ENCODE results near the gene RSRC1. TPM values are rescaled to one million over a fixed set of nuclear protein-coding genes. Genes with fewer than 3 reads are reported as not detected.
"Not testable (repeated sequence)": the region's sequence is repeated elsewhere in the genome, so short reads cannot be mapped to it uniquely, and the experiment has no call there.

The RSRC1 gene
- total RNA-seq, 3 donors from 2014 or later: 53.1 to 101 (median 59.3) TPM

DNA sequence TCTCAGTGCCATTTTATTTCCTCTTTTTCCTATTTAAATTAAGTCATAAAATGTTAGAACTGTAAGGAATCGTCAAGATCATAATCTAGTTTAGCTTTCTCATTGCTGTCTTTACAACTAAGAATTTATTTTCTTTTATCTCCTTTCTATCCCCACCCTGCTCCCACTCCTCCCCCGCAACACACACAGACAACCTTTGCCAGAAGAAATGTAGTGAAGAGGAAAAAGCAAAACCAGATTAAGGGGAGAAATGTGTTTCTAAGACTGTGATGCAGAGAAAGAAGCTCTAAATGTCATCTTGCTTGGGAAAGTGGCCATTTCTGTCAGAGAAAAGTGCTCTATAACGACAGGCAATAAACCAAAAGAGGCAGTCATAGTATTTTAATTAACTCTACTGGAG lies 382.8 kb downstream of the RSRC1 start:
- Histone ChIP-seq H3K4me3 (no peak overlapping the region), H3K36me3 (no peaks in the 10 kb centered on the region), H3K9me3 (no peaks in the 10 kb centered on the region), H3K27ac (no peak overlapping the region), H3K27me3 (no peaks in the 10 kb centered on the region), H3K4me1 (no peaks in the 10 kb centered on the region)
- intact Hi-C loops (cut with DNase I; ENCODE audit: low total_unique reads): no loop called here
- no peak for DNase-seq (ENCODE audit: low spot score in 2 of 2)
- TF ChIP-seq, protein P1, sequence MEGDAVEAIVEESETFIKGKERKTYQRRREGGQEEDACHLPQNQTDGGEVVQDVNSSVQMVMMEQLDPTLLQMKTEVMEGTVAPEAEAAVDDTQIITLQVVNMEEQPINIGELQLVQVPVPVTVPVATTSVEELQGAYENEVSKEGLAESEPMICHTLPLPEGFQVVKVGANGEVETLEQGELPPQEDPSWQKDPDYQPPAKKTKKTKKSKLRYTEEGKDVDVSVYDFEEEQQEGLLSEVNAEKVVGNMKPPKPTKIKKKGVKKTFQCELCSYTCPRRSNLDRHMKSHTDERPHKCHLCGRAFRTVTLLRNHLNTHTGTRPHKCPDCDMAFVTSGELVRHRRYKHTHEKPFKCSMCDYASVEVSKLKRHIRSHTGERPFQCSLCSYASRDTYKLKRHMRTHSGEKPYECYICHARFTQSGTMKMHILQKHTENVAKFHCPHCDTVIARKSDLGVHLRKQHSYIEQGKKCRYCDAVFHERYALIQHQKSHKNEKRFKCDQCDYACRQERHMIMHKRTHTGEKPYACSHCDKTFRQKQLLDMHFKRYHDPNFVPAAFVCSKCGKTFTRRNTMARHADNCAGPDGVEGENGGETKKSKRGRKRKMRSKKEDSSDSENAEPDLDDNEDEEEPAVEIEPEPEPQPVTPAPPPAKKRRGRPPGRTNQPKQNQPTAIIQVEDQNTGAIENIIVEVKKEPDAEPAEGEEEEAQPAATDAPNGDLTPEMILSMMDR (IDR thresholded peaks at IDR 0.05): no peak
- TF ChIP-seq POLR2A (IDR thresholded peaks at IDR 0.05): no peak
- TF ChIP-seq POLR2AphosphoS5 (IDR thresholded peaks at IDR 0.05): no peak

DNA sequence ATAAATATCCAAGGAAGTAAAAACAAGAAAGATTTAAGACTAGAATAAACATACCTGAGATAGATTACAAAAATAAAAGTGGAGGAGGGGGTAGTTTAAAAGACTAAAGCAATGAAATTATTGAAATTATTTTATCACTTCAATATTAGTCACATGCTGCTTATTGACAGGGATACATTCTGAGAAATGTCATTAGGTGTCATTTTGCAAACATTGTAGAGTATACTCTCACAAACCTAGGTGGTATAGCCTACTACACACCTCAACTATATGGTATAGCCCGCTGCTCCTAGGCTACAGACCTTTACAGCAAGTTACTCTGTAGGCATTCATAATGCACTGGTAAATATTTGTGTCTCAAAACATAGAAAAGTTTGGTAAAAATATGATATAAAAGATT lies 384.0 kb downstream of the RSRC1 start:
- no peaks in the 10 kb centered on the region for H3K4me1 ChIP-seq
- no peak for DNase-seq (ENCODE audit: low spot score in 2 of 2)
- H3K27me3 ChIP-seq: no peaks in the 10 kb centered on the region
- no peak overlapping the region for H3K27ac ChIP-seq
- peaks cover under 1 to 2% of the 10 kb centered on the region in 2 donors for H3K9me3 ChIP-seq
- no peak overlapping the region for H3K4me3 ChIP-seq
- intact Hi-C loops (cut with DNase I; ENCODE audit: low total_unique reads): no loop called here
- no peaks in the 10 kb centered on the region for H3K36me3 ChIP-seq
- TF ChIP-seq POLR2AphosphoS5 (IDR thresholded peaks at IDR 0.05): no peak
- TF ChIP-seq, protein P1 (IDR thresholded peaks at IDR 0.05): no peak
- no peak for TF ChIP-seq POLR2A (IDR thresholded peaks at IDR 0.05)

DNA sequence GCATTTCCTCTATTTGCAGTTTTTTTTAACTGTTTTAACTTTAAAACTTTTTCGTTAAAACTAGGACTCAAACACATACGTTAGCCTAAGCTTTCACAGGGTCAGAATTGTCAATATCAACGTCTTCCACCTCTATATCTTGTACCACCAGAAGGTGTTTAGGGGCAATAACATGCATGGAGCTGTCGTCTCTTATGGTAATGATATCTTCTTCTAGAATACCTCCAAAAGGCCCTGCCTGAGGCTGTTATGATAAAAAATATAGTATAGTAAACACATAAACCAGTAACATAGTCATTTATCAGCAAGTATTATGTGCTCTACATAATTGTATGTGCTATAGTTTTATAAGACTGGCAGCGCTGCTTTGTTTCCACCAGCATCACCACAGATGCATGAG lies 384.8 kb downstream of the RSRC1 start:
- Histone ChIP-seq H3K4me3 (no peak overlapping the region), H3K9me3 (peaks cover 8 to 10% of the 10 kb centered on the region in 2 donors), H3K27ac (no peak overlapping the region), H3K27me3 (no peaks in the 10 kb centered on the region), H3K36me3 (no peaks in the 10 kb centered on the region), H3K4me1 (no peaks in the 10 kb centered on the region)
- intact Hi-C loops (cut with DNase I; ENCODE audit: low total_unique reads): no loop called here
- TF ChIP-seq POLR2A (IDR thresholded peaks at IDR 0.05) (no peak), POLR2AphosphoS5 (IDR thresholded peaks at IDR 0.05) (no peak)
- TF ChIP-seq, protein P1 (IDR thresholded peaks at IDR 0.05): no peak
- DNase-seq (ENCODE audit: low spot score in 2 of 2): no peak

DNA sequence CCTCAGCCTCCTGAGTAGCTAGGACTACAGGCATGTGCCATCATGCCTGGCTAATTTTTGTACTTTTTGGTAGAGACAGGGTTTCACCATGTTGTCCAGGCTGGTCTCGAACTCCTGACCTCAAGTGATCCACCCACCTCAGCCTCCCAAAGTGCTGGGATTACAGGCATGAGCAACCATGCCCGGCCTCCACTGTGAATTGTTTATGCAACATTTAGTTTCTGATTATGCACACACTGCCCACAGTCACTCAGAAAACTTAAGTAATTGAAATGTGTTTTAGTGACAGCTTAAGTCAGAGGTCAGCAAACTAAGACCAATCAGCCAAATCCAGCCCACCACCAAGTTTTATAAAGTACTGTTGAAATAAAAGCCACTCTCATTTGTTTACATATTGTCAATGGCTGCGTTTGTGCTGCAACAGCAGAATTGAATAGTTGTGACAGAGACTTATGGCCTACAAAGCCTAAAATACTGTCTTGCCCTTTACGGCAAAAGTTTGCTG lies 385.6 kb downstream of the RSRC1 start:
- intact Hi-C loops (cut with DNase I; ENCODE audit: low total_unique reads); DNase-seq (ENCODE audit: low spot score in 2 of 2); H3K4me1 ChIP-seq; H3K4me3 ChIP-seq; H3K36me3 ChIP-seq; H3K27me3 ChIP-seq; H3K27ac ChIP-seq: not testable (repeated sequence)
- H3K9me3 ChIP-seq: peaks cover 8 to 10% of the 10 kb centered on the region in 2 donors

DNA sequence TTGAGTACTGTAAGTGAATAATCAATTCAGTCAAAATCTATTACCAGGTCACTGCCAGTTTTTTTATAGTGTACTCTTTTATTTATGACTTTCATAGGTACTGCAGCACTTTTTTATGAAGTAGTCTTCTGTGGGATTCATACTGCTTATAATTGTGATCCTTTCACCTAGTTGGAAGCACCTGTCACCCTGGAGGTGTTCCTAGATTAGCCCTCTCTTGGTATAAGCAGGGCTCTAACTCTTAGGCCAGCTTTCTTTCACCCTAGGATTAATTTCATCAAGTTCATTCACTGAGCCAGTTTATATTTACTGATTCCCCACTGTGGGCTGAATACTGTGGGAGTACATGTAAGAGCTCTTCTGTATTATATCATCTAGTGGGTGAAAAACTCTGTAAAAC lies 395.2 kb downstream of the RSRC1 start:
- no peaks in the 10 kb centered on the region for H3K4me1 ChIP-seq
- intact Hi-C loops (cut with DNase I; ENCODE audit: low total_unique reads): no loop called here
- DNase-seq (ENCODE audit: low spot score in 2 of 2): no peak
- no peaks in the 10 kb centered on the region for H3K36me3 ChIP-seq
- H3K9me3 ChIP-seq: no peaks in the 10 kb centered on the region
- TF ChIP-seq POLR2A (IDR thresholded peaks at IDR 0.05) (no peak), POLR2AphosphoS5 (IDR thresholded peaks at IDR 0.05) (no peak)
- TF ChIP-seq, protein P1 (IDR thresholded peaks at IDR 0.05): no peak
- no peaks in the 10 kb centered on the region for H3K27me3 ChIP-seq
- no peak overlapping the region for H3K4me3 ChIP-seq
- H3K27ac ChIP-seq: no peak overlapping the region

DNA sequence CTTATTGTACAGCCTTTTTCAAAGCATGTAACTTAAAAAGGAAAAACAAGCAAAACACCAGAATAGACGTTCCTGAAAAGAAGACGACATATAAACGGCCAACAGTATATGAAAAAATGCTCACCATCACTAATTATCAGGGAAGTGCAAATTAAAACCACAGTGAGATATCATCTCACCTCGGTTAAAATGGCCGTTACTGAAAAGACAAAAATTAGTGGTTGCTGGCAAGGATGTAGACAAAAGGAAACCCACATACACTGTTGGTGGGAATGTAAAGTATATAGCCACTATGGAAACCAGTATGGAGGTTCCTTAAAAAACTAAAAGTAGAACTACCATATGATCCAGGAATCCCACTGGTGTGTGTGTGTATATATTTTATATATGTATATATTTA lies 396.6 kb downstream of the RSRC1 start:
- H3K27me3 ChIP-seq: no peaks in the 10 kb centered on the region
- no peak overlapping the region for H3K27ac ChIP-seq
- H3K36me3 ChIP-seq: no peaks in the 10 kb centered on the region
- no peak for DNase-seq (ENCODE audit: low spot score in 2 of 2)
- no peaks in the 10 kb centered on the region for H3K4me1 ChIP-seq
- TF ChIP-seq, protein P1 (IDR thresholded peaks at IDR 0.05): no peak
- no peak for TF ChIP-seq POLR2AphosphoS5 (IDR thresholded peaks at IDR 0.05)
- no peak for TF ChIP-seq POLR2A (IDR thresholded peaks at IDR 0.05)
- no peak overlapping the region for H3K4me3 ChIP-seq
- intact Hi-C loops (cut with DNase I; ENCODE audit: low total_unique reads): no loop called here
- no peaks in the 10 kb centered on the region for H3K9me3 ChIP-seq
